ENCODE data around the gene MFSD2B.

Gene MFSD2B

DNA sequence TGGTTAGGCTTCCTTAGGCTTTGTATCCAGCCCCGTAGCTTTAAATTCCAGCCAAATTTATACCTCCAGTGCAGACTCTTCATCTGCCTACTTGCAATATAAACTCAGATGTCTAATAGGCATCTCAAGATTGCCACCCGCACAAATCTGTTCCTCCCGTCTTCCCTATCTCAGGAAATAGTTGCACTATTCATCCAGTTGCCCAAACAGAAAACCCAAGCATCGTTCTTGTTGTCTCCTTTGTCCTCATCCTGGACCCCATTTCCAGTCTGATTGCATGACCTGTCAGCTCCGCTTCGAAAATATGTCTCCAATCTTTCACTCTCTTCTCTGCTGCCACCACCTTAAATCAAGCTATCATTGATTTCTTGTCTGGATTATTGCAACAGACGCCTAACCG lies 41.9 kb downstream of the MFSD2B start:
- DNase-seq = no peak

DNA sequence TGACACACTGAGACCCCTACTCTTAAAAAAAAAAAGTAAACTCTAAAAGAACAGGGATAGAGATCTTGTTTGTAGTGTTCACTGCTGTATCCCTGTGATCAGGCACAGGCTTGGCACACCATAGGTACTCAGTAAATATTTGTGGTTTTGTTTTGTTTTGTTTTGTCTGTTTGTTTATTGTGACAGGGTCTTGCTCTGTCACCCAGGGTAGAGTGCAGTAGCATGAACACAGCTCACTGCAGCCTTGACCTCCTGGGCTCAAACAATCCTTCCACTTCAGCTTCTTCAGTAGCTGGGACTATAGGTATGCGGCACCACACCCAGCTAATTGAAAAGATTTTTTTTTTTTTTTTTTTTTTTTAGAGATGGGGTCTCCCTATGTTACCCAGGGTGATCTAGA lies 43.1 kb downstream of the MFSD2B start:
- no peak for DNase-seq

DNA sequence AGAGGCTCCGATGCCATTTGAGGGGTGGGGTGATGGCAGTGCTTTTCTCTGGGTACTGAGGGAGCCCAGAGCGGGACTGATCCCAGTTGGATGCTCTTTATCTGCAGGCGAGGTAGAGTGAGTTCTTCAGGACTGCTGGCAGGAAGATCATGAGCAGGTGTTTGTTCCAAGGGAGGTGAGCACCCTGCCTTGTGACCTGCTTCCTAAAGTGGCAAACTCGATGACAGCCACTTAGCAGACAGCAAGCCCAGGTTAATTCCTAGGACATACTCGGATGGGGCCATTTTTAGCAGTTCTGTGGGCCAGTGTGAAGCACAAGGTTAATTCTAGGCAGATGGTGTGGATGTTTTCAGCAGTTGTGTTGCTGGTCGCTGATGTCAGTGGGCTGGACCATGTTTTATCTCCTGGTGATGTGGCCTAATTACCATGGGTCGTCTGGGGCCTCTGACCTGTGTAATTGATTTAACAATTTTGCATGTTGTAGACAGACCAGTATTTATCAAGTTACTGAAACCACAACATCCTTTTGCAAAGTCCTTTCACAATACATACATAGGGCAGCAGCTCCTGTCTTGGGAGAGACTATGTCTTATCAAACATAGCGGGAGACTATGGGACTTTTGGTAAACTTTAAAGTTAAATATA lies 44.6 kb downstream of the MFSD2B start:
- DNase-seq = no peak

DNA sequence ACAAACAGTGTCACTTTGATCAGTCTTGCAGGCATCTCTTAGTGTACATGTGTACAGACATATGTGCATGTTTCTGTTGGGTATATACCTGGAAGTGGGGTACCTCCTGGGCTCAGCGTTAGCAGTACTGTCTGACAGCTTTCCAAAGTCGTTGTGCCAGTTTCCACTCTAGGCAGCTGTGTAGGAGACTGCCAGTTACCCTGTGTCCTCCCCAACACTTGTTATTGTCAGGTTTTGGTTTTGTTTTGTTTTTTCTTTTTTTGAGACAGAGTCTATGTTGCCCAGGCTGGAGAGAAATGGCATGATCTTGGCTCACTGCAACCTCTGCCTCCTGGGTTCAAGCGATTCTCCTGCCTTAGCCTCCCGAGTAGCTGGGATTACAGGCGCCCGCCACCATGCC lies 45.9 kb downstream of the MFSD2B start:
- DNase-seq = no peak

DNA sequence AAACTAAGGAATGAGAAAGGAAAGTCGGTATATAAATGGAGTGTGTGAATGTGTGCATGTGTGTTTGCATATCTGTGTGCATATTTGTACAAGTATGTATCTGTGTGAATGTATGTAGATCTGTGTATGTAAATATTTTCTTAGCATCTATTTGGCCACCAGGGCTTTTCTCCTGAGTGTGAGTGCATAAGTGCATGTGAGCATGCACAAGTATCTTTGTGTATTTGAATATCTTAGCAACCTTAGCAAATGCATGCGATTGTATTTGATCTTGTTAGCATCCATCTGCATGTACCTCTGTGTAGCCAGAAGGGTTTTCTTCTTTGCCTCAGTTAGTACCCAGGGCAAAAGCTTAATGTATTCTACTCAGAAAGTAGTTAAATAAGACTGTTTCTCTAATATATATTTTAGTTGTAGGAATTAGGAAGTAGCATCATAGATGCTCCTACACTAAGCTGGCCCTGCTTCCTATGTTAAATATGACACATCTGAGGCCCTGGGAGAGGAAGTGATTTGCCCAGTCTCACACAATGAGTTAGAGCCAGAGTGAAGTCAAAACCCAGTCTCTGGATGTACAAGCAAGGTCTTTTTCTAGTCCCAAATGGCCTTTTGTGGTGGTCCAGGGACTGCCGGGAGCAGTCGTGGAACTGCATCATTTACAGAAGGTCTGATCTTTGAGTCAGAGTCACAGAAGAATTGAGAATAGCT lies 48.8 kb downstream of the MFSD2B start:
- no peak for DNase-seq

DNA sequence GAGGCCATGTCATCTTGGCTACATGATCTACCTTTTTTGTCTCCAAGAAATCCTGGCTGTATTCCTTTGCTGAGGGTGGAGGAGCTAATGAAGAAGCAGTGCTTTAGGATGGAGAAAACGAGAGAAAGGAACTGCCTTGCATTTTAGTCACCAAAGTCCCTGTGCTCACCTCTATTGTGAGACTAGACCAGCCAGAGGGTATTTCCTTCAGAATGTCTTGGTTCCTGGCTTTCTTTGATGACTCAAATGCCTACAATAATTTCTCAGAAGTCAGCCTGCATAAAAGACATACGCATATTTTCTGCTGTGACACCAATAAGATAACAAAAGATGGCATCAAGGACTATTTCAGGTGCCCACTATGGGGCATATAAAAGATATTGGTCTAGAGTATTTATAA lies 55.5 kb downstream of the MFSD2B start:
- no peak for DNase-seq

DNA sequence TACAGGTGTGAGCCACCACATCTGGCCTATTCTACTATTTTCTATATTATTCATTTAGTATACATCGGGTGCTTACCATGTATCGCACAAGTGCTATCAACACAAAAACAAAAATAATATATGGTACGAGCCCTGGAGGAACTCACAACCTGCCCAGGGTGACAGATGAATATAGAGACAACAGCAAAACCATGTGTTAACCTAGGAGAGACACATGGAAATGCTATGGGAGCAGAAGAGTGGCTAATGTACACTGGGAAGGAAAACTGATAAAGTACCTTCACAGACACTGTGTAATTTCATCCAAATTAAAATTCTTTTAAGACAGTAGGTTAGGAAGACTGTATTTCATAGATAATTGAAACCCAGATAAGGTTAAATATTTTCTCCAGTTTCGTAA lies 62.4 kb downstream of the MFSD2B start:
- no peak for DNase-seq

DNA sequence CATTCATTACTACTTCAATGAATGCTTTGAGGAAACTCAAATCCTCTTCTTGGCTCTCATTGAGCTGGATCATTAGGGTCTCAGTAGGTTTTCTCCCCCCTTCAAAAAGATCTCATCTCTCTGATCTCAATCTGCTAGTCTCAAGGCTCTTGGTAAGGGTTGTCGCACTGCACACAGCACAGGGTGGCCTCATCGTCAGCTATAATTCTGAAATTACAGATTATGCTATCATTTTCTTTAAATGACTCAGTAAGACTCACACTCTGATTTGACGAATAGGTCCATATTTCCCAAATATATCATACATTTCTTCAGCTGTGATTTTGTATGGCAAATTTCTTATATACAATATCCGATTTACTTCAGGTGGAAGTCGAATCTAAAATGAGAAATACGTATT lies 63.9 kb downstream of the MFSD2B start:
- no peak for DNase-seq

DNA sequence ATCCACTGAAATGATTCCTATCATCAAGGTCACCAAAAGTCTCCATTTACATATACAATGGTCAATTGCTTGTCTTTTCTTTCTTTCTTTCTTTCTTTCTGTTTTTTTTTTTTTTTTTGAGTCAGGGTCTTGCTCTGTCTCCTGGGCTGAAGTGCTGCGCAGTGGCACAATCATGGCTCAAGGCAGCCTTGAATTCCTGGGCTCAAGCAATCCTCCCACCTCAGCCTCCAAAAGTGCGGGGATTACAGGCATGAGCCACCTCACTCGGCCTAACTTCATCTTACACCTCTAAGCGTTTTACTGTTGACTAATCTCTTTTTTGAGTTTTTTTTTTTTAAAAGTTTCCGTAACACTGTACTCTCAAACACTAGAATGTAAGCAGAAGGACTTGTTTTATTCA lies 65.4 kb downstream of the MFSD2B start:
- no peak for DNase-seq
